Esophagus (tissue), 2 donors: ENCODE measurements around the gene CFAP99. TPM values are rescaled to one million over a fixed set of nuclear protein-coding genes. Genes with fewer than 3 reads are reported as not detected.

ENCODE experiments used
- H3K27ac ChIP-seq, 2 donors: one replicate each; pipeline ENCODE4 v1.5.1; 2013; ENCODE audit warnings: low read depth in 2 of 2, mild to moderate bottlenecking in 2 of 2, inconsistent platforms in 1 of 2, low read length in 1 of 2, moderate library complexity in 1 of 2
- H3K27me3 ChIP-seq, 2 donors: one replicate each; pipeline ENCODE4 v1.6.1; 2013; ENCODE audit warnings: low read length in 2 of 2, control low read depth in 1 of 2, mild to moderate bottlenecking in 1 of 2; ENCODE audit not compliant: insufficient read depth in 2 of 2, control insufficient read depth in 1 of 2
- H3K36me3 ChIP-seq, 2 donors: one replicate each; pipeline ENCODE4 v1.6.1; 2013; ENCODE audit warnings: low read length in 1 of 2; ENCODE audit not compliant: control insufficient read depth in 2 of 2, insufficient read depth in 2 of 2
- H3K4me1 ChIP-seq, 2 donors: one replicate each; pipeline ENCODE4 v1.6.1; 2013; ENCODE audit warnings: low read length in 1 of 2; ENCODE audit not compliant: control insufficient read depth in 2 of 2, insufficient read depth in 2 of 2
- H3K4me3 ChIP-seq, 2 donors: one replicate each; pipeline ENCODE4 v1.5.1; 2013; ENCODE audit warnings: low read length in 2 of 2, mild to moderate bottlenecking in 2 of 2, low read depth in 1 of 2, moderate library complexity in 1 of 2
- H3K9me3 ChIP-seq, 2 donors: one replicate each; pipeline ENCODE4 v1.6.1; 2013; ENCODE audit warnings: mild to moderate bottlenecking in 2 of 2, low read depth in 1 of 2, low read length in 1 of 2, moderate library complexity in 1 of 2; ENCODE audit not compliant: control insufficient read depth in 2 of 2, insufficient read depth in 1 of 2
- WGBS, 2 donors: extraction: QIAGEN DNeasy Blood & Tissue Kit; methylation state at CpG; one replicate each; pipeline ENCODE4 v1.1.7; 2013; 5-methylcytosine and 5-hydroxymethylcytosine counted together
- polyA plus RNA-seq, 2 donors: library from polyadenylated mRNA; stranded (reverse); fragments of 200-250 nt; gene quantifications; one replicate each; pipeline ENCODE4 v1.2.3, GENCODE V29; 2013
- donor health status: healthy with polysubstance abuse.
- donor health status: Bipolar disorder and iron deficiency.

Gene CFAP99
- polyA plus RNA-seq, 2 donors, result 0.04 to 0.07 TPM

DNA sequence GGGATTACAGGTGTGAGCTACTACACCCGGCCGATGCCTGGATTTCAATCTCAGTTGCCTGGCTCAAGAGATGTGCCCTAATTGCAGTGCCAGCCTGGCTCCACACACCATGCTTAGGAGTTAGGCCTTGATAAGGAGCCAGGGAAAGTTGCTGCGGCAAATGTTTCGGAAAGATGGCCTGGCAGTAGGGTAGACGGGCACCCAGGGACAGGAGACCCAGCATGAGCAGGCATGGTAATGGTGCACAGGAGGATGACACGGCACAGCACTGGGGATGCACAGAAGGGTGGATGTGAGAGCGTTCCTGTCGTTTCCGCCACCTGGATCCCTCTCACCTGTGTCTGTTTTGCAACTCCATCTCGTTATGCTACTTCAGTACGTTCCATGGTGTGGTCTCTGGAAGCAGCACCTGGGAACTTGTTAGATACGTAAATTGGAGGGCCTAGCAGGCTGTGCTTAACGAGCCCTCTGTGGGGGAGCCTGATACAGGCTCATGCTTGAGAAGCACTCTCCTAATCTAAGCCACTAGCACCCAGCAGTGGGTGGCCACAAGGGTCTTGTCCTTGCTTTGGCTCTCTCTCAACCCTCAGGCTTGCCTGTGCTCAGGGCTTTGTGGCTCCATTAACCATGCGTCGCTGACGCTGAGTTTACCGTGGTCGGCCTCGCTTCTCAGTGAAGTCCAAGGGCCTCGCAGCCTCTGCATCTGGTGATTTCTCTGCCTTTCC, 70.5 kb downstream of the CFAP99 start:
- Histone ChIP-seq H3K9me3 (no peaks in the 10 kb centered on the region), H3K27ac (peak overlapping the region in 1 of 2 donors; percentile 64), H3K36me3 (peaks cover 0 to 9% of the 10 kb centered on the region in 2 donors), H3K4me3 (no peak overlapping the region), H3K27me3 (no peaks in the 10 kb centered on the region), H3K4me1 (peaks cover 3 to 4% of the 10 kb centered on the region in 2 donors)
- 93 to 94% methylated on average over 20 of the region's 20 CpGs for WGBS, 2 donors

DNA sequence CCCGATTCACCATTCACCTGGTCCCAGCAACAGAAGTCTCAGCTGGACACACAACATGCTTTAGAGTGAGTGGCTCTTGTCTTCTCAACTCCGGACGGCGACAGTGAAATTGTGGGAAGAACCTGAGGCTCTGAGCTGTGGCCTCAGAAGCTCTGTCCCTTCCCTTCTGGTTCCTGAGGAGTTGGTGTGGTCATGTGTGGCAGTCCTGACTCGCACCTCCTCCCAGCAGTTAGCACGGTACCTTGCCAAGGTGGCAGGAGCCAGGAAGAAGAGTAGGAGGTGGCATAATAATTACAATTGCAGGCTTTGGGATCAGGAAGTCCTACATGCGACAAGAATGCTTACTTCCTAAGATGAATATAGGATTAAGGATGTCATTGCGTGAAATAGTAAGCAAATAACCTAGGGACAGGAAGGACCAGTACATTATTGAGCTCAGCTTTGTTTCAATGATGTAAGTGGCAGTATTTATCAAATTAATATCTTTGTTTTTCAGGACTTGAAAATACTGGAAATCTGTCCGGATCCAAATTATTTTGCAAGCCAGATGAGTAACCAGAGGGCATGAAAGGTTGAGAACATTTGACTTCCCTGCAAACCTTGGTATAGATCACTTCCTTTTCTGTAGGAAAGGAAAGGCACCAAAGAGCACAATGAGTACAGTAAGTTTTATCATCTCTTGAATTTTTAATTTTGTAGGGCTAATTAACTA, 71.2 kb downstream of the CFAP99 start:
- 73 to 77% methylated on average over 9 of the region's 9 CpGs for WGBS, 2 donors
- Histone ChIP-seq H3K36me3 (peaks cover 0 to 9% of the 10 kb centered on the region in 2 donors), H3K27ac (peak overlapping the region in 1 of 2 donors; percentile 64), H3K27me3 (no peaks in the 10 kb centered on the region), H3K4me1 (peaks cover 3 to 4% of the 10 kb centered on the region in 2 donors), H3K4me3 (no peak overlapping the region), H3K9me3 (no peaks in the 10 kb centered on the region)

GRCh38 chr4:2492970-2493369, 74.2 kb downstream of the CFAP99 start:
- H3K4me3 ChIP-seq, result no peak overlapping the region
- H3K4me1 ChIP-seq, result peaks cover 2 to 3% of the 10 kb centered on the region in 2 donors
- H3K36me3 ChIP-seq, result peaks cover 7 to 12% of the 10 kb centered on the region in 2 donors
- no peak overlapping the region for H3K27ac ChIP-seq
- no peaks in the 10 kb centered on the region for H3K27me3 ChIP-seq
- no peaks in the 10 kb centered on the region for H3K9me3 ChIP-seq
- 84 to 91% methylated on average over 1 of the region's 1 CpG for WGBS, 2 donors

- no peaks in the 10 kb centered on the region for H3K4me1 ChIP-seq
- H3K4me3 ChIP-seq, result no peak overlapping the region
- H3K36me3 ChIP-seq, result peaks cover 8 to 13% of the 10 kb centered on the region in 2 donors
- WGBS, 2 donors, result 82 to 86% methylated on average over 3 of the region's 3 CpGs
- H3K27ac ChIP-seq, result peak overlapping the region in 1 of 2 donors; percentile 49
- H3K27me3 ChIP-seq, result no peaks in the 10 kb centered on the region
- H3K9me3 ChIP-seq, result no peaks in the 10 kb centered on the region
These were observed 76.2 kb downstream of the CFAP99 start for GRCh38 chr4:2494992-2495391.

GRCh38 chr4:2497324-2497723, 78.6 kb downstream of the CFAP99 start:
- H3K36me3 ChIP-seq, result peaks cover 19 to 24% of the 10 kb centered on the region in 2 donors
- no peak overlapping the region for H3K4me3 ChIP-seq
- no peaks in the 10 kb centered on the region for H3K9me3 ChIP-seq
- no peaks in the 10 kb centered on the region for H3K27me3 ChIP-seq
- WGBS, 2 donors, result 93 to 96% methylated on average over 4 of the region's 4 CpGs
- H3K4me1 ChIP-seq, result no peaks in the 10 kb centered on the region
- no peak overlapping the region for H3K27ac ChIP-seq

DNA sequence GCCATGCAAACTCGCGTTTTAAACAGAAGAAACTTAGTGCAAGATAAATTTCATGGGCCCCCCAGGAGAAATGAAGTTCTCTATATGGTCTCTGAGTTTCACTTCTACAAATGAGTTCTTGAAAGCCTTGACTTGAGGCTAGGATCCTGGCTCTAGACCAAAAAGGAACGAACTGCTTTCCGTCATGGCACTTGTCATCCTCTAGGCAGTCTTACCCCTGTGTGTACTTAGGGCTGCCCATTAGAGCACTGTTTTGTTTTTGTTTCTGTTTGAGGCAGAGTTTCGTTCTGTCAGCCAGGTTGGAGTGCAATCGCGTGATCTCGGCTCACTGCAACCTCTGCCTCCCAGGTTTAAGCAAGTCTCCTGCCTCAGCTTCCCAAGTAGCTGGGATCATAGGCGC, 79.2 kb downstream of the CFAP99 start:
- no peak overlapping the region for H3K4me3 ChIP-seq
- H3K36me3 ChIP-seq, result peaks cover 20% of the 10 kb centered on the region in 2 donors
- no peaks in the 10 kb centered on the region for H3K27me3 ChIP-seq
- no peak overlapping the region for H3K27ac ChIP-seq
- WGBS, 2 donors, result 88 to 93% methylated on average over 9 of the region's 9 CpGs
- H3K9me3 ChIP-seq, result no peaks in the 10 kb centered on the region
- no peaks in the 10 kb centered on the region for H3K4me1 ChIP-seq

GRCh38 chr4:2500547-2500946, 81.8 kb downstream of the CFAP99 start:
- H3K4me3 ChIP-seq, result no peak overlapping the region
- H3K4me1 ChIP-seq, result no peaks in the 10 kb centered on the region
- H3K27ac ChIP-seq, result no peak overlapping the region
- 86 to 87% methylated on average over 2 of the region's 2 CpGs for WGBS, 2 donors
- H3K36me3 ChIP-seq, result peaks cover 22 to 27% of the 10 kb centered on the region in 2 donors
- no peaks in the 10 kb centered on the region for H3K27me3 ChIP-seq
- H3K9me3 ChIP-seq, result no peaks in the 10 kb centered on the region

GRCh38 chr4:2501034-2501594, 82.4 kb downstream of the CFAP99 start:
- Histone ChIP-seq H3K27me3 (no peaks in the 10 kb centered on the region), H3K9me3 (no peaks in the 10 kb centered on the region), H3K4me3 (no peak overlapping the region), H3K27ac (no peak overlapping the region), H3K36me3 (peaks cover 22 to 27% of the 10 kb centered on the region in 2 donors), H3K4me1 (no peaks in the 10 kb centered on the region)
- 87 to 92% methylated on average over 7 of the region's 7 CpGs for WGBS, 2 donors

- Histone ChIP-seq H3K36me3 (peaks cover 16 to 33% of the 10 kb centered on the region in 2 donors), H3K4me3 (no peak overlapping the region), H3K27me3 (no peaks in the 10 kb centered on the region), H3K27ac (no peak overlapping the region), H3K9me3 (peaks cover 0 to 2% of the 10 kb centered on the region in 2 donors), H3K4me1 (no peaks in the 10 kb centered on the region)
- 93 to 97% methylated on average over 5 of the region's 5 CpGs for WGBS, 2 donors
These were observed 85.1 kb downstream of the CFAP99 start for GRCh38 chr4:2503809-2504208.
